ENCODE data around the gene LZIC. TPM values are rescaled to one million over a fixed set of nuclear protein-coding genes. Genes with fewer than 3 reads are reported as not detected.

Gene LZIC
- total and polyA plus RNA-seq, 2 of the 8 experiments (the other 6 are each of a cell fraction or from before 2014, with no cell fraction given), result 4.8 to 20.3 TPM

GRCh38 chr1:9891207-9891606, 52.0 kb downstream of the LZIC start (continued):
- no peak for TF ChIP-seq CTCF (IDR thresholded peaks at IDR 0.05; ENCODE audit: control extremely low read depth in 1 of 3, insufficient read depth in 1 of 3, low read depth in 1 of 3, low read length in 3 of 3)
- no peak for TF ChIP-seq PHF8 (conservative IDR thresholded peaks at IDR 0.05; ENCODE audit: low read depth, low read length)
- no peak for TF ChIP-seq CHD2 (IDR thresholded peaks at IDR 0.05; ENCODE audit: low read length)
- no peak for TF ChIP-seq KDM1A (IDR thresholded peaks at IDR 0.05; ENCODE audit: borderline replicate concordance, low read length)
- no peak for TF ChIP-seq MAX (IDR thresholded peaks at IDR 0.05)
- TF ChIP-seq GABPA (IDR thresholded peaks at IDR 0.05; ENCODE audit: borderline replicate concordance, insufficient read depth, low read length), result no peak
- no peak for TF ChIP-seq CHD7 (IDR thresholded peaks at IDR 0.05; ENCODE audit: insufficient replicate concordance, low read length)
